Osteoblast (primary cell): ENCODE data around the gene CDYL2. TPM values are rescaled to one million over a fixed set of nuclear protein-coding genes. Genes with fewer than 3 reads are reported as not detected.

Experiments
- DNase-seq: peaks from one replicate; pipeline ENCODE4 v3.0.0; 2011; ENCODE audit warnings: low spot score, mixed read lengths; ENCODE audit not compliant: insufficient read length; ENCODE audit errors: missing footprints
- H2AFZ ChIP-seq: 2 replicates; pipeline ENCODE4 v1.6.0; 2011; ENCODE audit warnings: mild to moderate bottlenecking, low read length
- H3K27ac ChIP-seq: 2 replicates; pipeline ENCODE4 v1.5.1; 2011; ENCODE audit warnings: mild to moderate bottlenecking, low read depth, low read length, moderate library complexity
- H3K27me3 ChIP-seq: 2 replicates; pipeline ENCODE4 v1.6.0; 2012; ENCODE audit warnings: mild to moderate bottlenecking, control low read depth, inconsistent platforms, low read length, moderate library complexity; ENCODE audit not compliant: insufficient read depth
- H3K36me3 ChIP-seq: 2 replicates; pipeline ENCODE4 v1.5.1; 2011; ENCODE audit warnings: mild to moderate bottlenecking, low read length, control low read depth, moderate library complexity; ENCODE audit not compliant: insufficient read depth
- H3K4me1 ChIP-seq: 2 replicates; pipeline ENCODE4 v1.5.1; 2011; ENCODE audit warnings: mild to moderate bottlenecking, low read length, control low read depth, moderate library complexity; ENCODE audit not compliant: insufficient read depth
- H3K4me2 ChIP-seq: 2 replicates; pipeline ENCODE4 v1.6.0; 2011; ENCODE audit warnings: mild to moderate bottlenecking, low read length; ENCODE audit not compliant: insufficient read depth
- H3K4me3 ChIP-seq: fragments of 200-600 bp; sonication (generic); 3 replicates; pipeline ENCODE4 v1.5.1; 2012; ENCODE audit warnings: mild to moderate bottlenecking, low read length, inconsistent platforms; ENCODE audit not compliant: insufficient read depth
- H3K79me2 ChIP-seq: 2 replicates; pipeline ENCODE4 v1.6.0; 2012; ENCODE audit warnings: mild to moderate bottlenecking, low read length, control low read depth, inconsistent platforms; ENCODE audit not compliant: insufficient read depth
- H3K9me3 ChIP-seq: 2 replicates; pipeline ENCODE4 v1.5.1; 2011; ENCODE audit warnings: low read depth, low read length, control low read depth
- H4K20me1 ChIP-seq: 2 replicates; pipeline ENCODE4 v1.6.0; 2012; ENCODE audit warnings: mild to moderate bottlenecking, low read length, control low read depth; ENCODE audit not compliant: insufficient read depth
- total RNA-seq: library from RNA; depleted of rRNA; stranded (reverse); fragments of >200 nt; gene quantifications from 2 replicates; pipeline ENCODE4 v1.2.3, GENCODE V29; 2012
- TF ChIP-seq, protein P1 (sequence below): IDR thresholded peaks from 2 replicates; pipeline ENCODE4 v1.5.1; 2011; ENCODE audit warnings: mild to moderate bottlenecking, low read depth, low read length, moderate library complexity; ENCODE audit errors: extremely low read depth

CDYL2 gene
- total RNA-seq, 1 donor = 8.3 TPM

DNA sequence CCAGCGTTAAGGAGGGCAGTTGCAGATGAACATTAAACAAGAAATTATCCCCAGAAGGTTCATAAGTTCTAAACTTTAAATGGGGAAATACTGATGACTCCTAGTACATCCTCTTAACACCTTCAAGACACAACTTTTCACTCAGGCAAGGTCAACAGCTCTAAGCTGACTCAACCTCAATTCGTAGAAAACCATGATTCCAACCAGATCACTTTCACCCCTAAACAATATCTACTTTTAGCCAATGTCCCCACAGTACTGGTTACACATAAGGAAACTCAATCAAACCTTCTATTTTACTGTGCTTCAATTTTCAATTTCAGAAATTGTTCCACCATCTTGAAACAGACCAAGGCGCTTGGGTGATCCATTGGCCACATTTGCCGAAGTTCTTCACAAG is 2.3 kb downstream of the CDYL2 start:
- Histone ChIP-seq H3K4me1 (peaks cover 5% of the 10 kb centered on the region), H3K9me3 (no peaks in the 10 kb centered on the region), H3K27me3 (no peaks in the 10 kb centered on the region), H3K27ac (no peak overlapping the region), H3K4me3 (no peak overlapping the region), H3K79me2 (peaks cover 13% of the 10 kb centered on the region), H2AFZ (no peak overlapping the region), H3K4me2 (no peak overlapping the region), H3K36me3 (no peaks in the 10 kb centered on the region), H4K20me1 (no peaks in the 10 kb centered on the region)
- TF ChIP-seq, protein P1, sequence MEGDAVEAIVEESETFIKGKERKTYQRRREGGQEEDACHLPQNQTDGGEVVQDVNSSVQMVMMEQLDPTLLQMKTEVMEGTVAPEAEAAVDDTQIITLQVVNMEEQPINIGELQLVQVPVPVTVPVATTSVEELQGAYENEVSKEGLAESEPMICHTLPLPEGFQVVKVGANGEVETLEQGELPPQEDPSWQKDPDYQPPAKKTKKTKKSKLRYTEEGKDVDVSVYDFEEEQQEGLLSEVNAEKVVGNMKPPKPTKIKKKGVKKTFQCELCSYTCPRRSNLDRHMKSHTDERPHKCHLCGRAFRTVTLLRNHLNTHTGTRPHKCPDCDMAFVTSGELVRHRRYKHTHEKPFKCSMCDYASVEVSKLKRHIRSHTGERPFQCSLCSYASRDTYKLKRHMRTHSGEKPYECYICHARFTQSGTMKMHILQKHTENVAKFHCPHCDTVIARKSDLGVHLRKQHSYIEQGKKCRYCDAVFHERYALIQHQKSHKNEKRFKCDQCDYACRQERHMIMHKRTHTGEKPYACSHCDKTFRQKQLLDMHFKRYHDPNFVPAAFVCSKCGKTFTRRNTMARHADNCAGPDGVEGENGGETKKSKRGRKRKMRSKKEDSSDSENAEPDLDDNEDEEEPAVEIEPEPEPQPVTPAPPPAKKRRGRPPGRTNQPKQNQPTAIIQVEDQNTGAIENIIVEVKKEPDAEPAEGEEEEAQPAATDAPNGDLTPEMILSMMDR = no peak
- DNase-seq = no peak

DNA sequence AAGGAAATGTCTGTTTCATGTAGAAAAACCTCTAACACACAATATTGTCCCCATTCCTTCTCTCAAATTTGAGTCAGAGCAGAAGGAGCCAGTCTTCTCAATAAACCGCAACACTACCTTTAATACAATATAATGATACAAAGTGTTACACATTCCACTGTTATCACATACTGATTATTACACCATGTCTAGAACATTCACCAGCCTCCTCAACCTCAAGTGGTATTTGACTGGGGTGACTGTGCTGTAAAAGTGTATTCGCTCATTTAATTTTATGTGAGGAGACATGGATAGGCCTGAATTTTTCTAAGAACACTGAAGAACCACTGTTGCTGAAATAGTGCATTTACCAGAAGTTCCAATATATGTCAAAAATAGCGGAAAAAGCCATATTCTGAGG is 10.3 kb downstream of the CDYL2 start:
- Histone ChIP-seq H3K9me3 (no peaks in the 10 kb centered on the region), H3K27ac (no peak overlapping the region), H3K27me3 (no peaks in the 10 kb centered on the region), H3K4me2 (no peak overlapping the region), H3K4me1 (no peaks in the 10 kb centered on the region), H2AFZ (no peak overlapping the region), H3K79me2 (peaks cover 21% of the 10 kb centered on the region), H3K36me3 (no peaks in the 10 kb centered on the region), H4K20me1 (peaks cover 4% of the 10 kb centered on the region), H3K4me3 (no peak overlapping the region)
- DNase-seq = no peak
- TF ChIP-seq, protein P1 = no peak

DNA sequence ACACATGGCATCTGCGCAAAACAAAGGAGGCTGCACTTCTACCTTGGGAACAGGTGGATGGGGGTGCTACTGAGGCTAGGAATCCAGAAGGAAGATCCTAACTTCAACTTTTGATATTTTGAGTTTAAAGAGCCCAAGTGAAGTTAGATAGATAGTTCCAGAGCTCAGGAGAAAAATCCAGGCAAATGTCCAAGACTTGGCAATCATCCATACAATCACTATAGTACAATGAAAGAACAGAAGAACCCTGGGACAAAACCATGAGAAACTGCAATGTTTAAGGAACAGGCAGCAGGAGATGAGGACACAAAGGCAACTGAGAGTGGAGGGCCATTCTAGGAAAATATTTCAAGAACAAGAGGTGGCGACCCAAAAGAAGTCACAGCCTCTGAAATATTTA is 12.4 kb downstream of the CDYL2 start:
- H3K79me2 ChIP-seq = peaks cover 23% of the 10 kb centered on the region

DNA sequence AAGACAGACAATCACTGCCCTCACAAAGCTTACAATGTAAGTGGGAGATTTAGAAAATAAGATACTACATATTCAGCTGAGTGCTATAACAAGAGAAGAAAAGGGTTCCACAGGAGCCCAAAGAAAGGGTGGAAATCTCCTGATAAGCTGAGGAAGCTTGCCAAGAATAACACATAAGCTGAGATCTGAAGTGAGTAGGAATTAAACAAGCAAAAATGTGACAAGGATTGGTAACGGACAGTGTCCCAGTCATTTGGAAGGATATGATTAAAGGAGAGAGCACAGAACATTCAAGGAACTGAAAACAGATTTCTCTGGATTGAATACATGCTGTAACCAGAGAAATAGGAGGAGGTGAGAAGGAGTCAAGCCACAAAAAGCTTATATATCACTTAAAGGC is 13.0 kb downstream of the CDYL2 start:
- H3K4me2 ChIP-seq = no peak overlapping the region
- peaks cover 4% of the 10 kb centered on the region for H4K20me1 ChIP-seq
- H3K9me3 ChIP-seq = no peaks in the 10 kb centered on the region
- no peak overlapping the region for H3K4me3 ChIP-seq
- H3K27me3 ChIP-seq = no peaks in the 10 kb centered on the region
- no peaks in the 10 kb centered on the region for H3K4me1 ChIP-seq
- H3K27ac ChIP-seq = no peak overlapping the region
- DNase-seq = no peak
- no peaks in the 10 kb centered on the region for H3K36me3 ChIP-seq
- no peak overlapping the region for H2AFZ ChIP-seq
- TF ChIP-seq, protein P1 = no peak
- H3K79me2 ChIP-seq = peaks cover 23% of the 10 kb centered on the region

More for the DNA sequence above, 12.4 kb downstream of the CDYL2 start:
- no peaks in the 10 kb centered on the region for H3K4me1 ChIP-seq
- H3K27ac ChIP-seq = no peak overlapping the region
- peaks cover 4% of the 10 kb centered on the region for H4K20me1 ChIP-seq
- TF ChIP-seq, protein P1 = no peak
- H3K27me3 ChIP-seq = no peaks in the 10 kb centered on the region
- no peak for DNase-seq
- H3K9me3 ChIP-seq = no peaks in the 10 kb centered on the region
- H3K4me2 ChIP-seq = no peak overlapping the region
- H3K36me3 ChIP-seq = no peaks in the 10 kb centered on the region
- no peak overlapping the region for H3K4me3 ChIP-seq
- no peak overlapping the region for H2AFZ ChIP-seq
